HepG2 (cell line): ENCODE results near the gene ADSS1. TPM values are rescaled to one million over a fixed set of nuclear protein-coding genes. Genes with fewer than 3 reads are reported as not detected.

Experiments
- ARID2 ChIP-seq: sonication (generic); formaldehyde crosslinking; IDR thresholded peaks from 2 replicates; pipeline ENCODE4 v1.8.1; 2022; ENCODE audit warnings: mild to moderate bottlenecking, missing genetic modification reagents, borderline replicate concordance
- DPF2 ChIP-seq: sonication (generic); formaldehyde crosslinking; IDR thresholded peaks from 2 replicates; pipeline ENCODE4 v1.4.0; 2020; ENCODE audit warnings: mild to moderate bottlenecking, low read depth, missing genetic modification reagents, borderline replicate concordance
- FOXA1 ChIP-seq, 2 experiments: fragments of 450-650 bp in 1 of 2; sonication (generic) in 1 of 2; formaldehyde crosslinking in 1 of 2; IDR thresholded peaks; 2 replicates each; pipeline versions ENCODE4 v1.4.0 to v1.6.1; 2016 to 2020; ENCODE audit warnings: missing genetic modification reagents in 1 of 2
- JARID2 ChIP-seq: sonication (generic); formaldehyde crosslinking; IDR thresholded peaks from 2 replicates; pipeline ENCODE4 v1.8.1; 2023; ENCODE audit warnings: missing genetic modification reagents, inconsistent platforms; ENCODE audit not compliant: insufficient replicate concordance
- MEF2D ChIP-seq: sonication (generic); formaldehyde crosslinking; IDR thresholded peaks from 2 replicates; pipeline ENCODE4 v1.5.1; 2020; ENCODE audit warnings: mild to moderate bottlenecking, missing genetic modification reagents
- NBN ChIP-seq: fragments of 450-650 bp; conservative IDR thresholded peaks from 2 replicates; pipeline ENCODE4 v1.6.1; 2017
- PCBP2 ChIP-seq: fragments of 200-400 bp; formaldehyde crosslinking; optimal IDR thresholded peaks from 2 replicates; pipeline ENCODE3; 2018; ENCODE audit warnings: low read length, low read depth; ENCODE audit not compliant: poor library complexity, severe bottlenecking
- PHF20 ChIP-seq: sonication (generic); formaldehyde crosslinking; IDR thresholded peaks from 2 replicates; pipeline ENCODE4 v1.5.0; 2020; ENCODE audit warnings: mild to moderate bottlenecking, missing genetic modification reagents
- RBAK ChIP-seq: sonication (generic); formaldehyde crosslinking; IDR thresholded peaks from 2 replicates; pipeline ENCODE4 v1.5.1; 2020; ENCODE audit warnings: mild to moderate bottlenecking, missing genetic modification reagents
- REXO4 ChIP-seq: sonication (generic); formaldehyde crosslinking; IDR thresholded peaks from 2 replicates; pipeline ENCODE4 v1.8.0; 2022; ENCODE audit warnings: missing genetic modification reagents, mild to moderate bottlenecking, borderline replicate concordance
- RFXANK ChIP-seq: IDR thresholded peaks from 2 replicates; pipeline ENCODE4 v1.6.1; 2016
- SAFB2 ChIP-seq: sonication (generic); formaldehyde crosslinking; IDR thresholded peaks from 2 replicates; pipeline ENCODE4 v1.5.1; 2020; ENCODE audit warnings: missing genetic modification reagents, low read depth, mild to moderate bottlenecking, borderline replicate concordance
- SP5 ChIP-seq: IDR thresholded peaks from 2 replicates; pipeline ENCODE4 v1.6.1; 2016; ENCODE audit warnings: low read depth, borderline replicate concordance
- SRSF9 ChIP-seq: fragments of 200-400 bp; formaldehyde crosslinking; IDR thresholded peaks from 2 replicates; pipeline ENCODE4 v1.6.1; 2018; ENCODE audit warnings: borderline replicate concordance, mild to moderate bottlenecking, low read depth, low read length; ENCODE audit not compliant: insufficient read depth, poor library complexity, severe bottlenecking
- SYNCRIP ChIP-seq: fragments of 200-400 bp; formaldehyde crosslinking; IDR thresholded peaks from 2 replicates; pipeline ENCODE4 v1.6.1; 2018; ENCODE audit warnings: mild to moderate bottlenecking, low read depth, low read length; ENCODE audit not compliant: insufficient read depth
- TEAD3 ChIP-seq: optimal IDR thresholded peaks from 2 replicates; pipeline ENCODE3; 2016; ENCODE audit warnings: borderline replicate concordance
- U2AF1 ChIP-seq: fragments of 200-400 bp; formaldehyde crosslinking; optimal IDR thresholded peaks from 2 replicates; pipeline ENCODE3; 2017; ENCODE audit warnings: mild to moderate bottlenecking, low read depth, low read length
- ZNF160 ChIP-seq: sonication (generic); formaldehyde crosslinking; IDR thresholded peaks from 2 replicates; pipeline ENCODE4 v1.8.0; 2022; ENCODE audit warnings: mild to moderate bottlenecking, inconsistent platforms, missing genetic modification reagents
- ZNF274 ChIP-seq: sonication (generic); formaldehyde crosslinking; IDR thresholded peaks from 2 replicates; pipeline ENCODE4 v1.5.1; 2020; ENCODE audit warnings: mild to moderate bottlenecking, missing genetic modification reagents
- ZNF562 ChIP-seq: sonication (generic); formaldehyde crosslinking; IDR thresholded peaks from 2 replicates; pipeline ENCODE4 v1.8.0; 2022; ENCODE audit warnings: missing genetic modification reagents, borderline replicate concordance
- ZNF567 ChIP-seq: sonication (generic); formaldehyde crosslinking; IDR thresholded peaks from 2 replicates; pipeline ENCODE4 v1.8.1; 2023; ENCODE audit warnings: mild to moderate bottlenecking, missing genetic modification reagents, borderline replicate concordance
- ZNF879 ChIP-seq: sonication (generic); formaldehyde crosslinking; IDR thresholded peaks from 2 replicates; pipeline ENCODE4 v1.8.1; 2023; ENCODE audit warnings: missing genetic modification reagents
- ZNF883 ChIP-seq: sonication (generic); formaldehyde crosslinking; IDR thresholded peaks from 2 replicates; pipeline ENCODE4 v1.5.1; 2020; ENCODE audit warnings: mild to moderate bottlenecking, missing genetic modification reagents; ENCODE audit errors: not compliant biosample characterization
- polyA plus RNA-seq, 8 experiments: library from polyadenylated mRNA; depleted of rRNA in 3 of 8; stranded (reverse) in 7 of 8; unstranded in 1 of 8; fragments of >200 nt; fragmentation: Illumina TruSeq in 4 of 8; extraction: Trizol in 4 of 8; gene quantifications; 2 replicates each; pipeline versions ENCODE4 v1.2.1 to v1.2.3, GENCODE V29; 2011 to 2016; ENCODE audit warnings: low read depth in 4 of 8, missing spikeins in 1 of 8, mixed read lengths in 1 of 8; ENCODE audit not compliant: insufficient read depth in 1 of 8
- total RNA-seq, 5 experiments: library from RNA; depleted of rRNA; stranded (reverse); fragments of >200 nt; fragmentation: Illumina TruSeq; extraction: Trizol; gene quantifications; 2 replicates each; pipeline ENCODE4 v1.2.3, GENCODE V29; 2016; ENCODE audit warnings: low read depth in 1 of 5
- TF ChIP-seq, protein P1 (sequence below): sonication (generic); formaldehyde crosslinking; IDR thresholded peaks from 2 replicates; pipeline ENCODE4 v1.8.0; 2022; ENCODE audit warnings: mild to moderate bottlenecking, missing genetic modification reagents, moderate library complexity
- TF ChIP-seq, protein P2 (sequence below): sonication (generic); formaldehyde crosslinking; IDR thresholded peaks from 2 replicates; pipeline ENCODE4 v1.4.0; 2020; ENCODE audit warnings: missing genetic modification reagents, borderline replicate concordance
- TF ChIP-seq, protein P3 (sequence below): sonication (generic); formaldehyde crosslinking; IDR thresholded peaks from 2 replicates; pipeline ENCODE4 v1.8.0; 2022; ENCODE audit warnings: mild to moderate bottlenecking, missing genetic modification reagents, moderate library complexity

Gene ADSS1
- total and polyA plus RNA-seq, 2 of the 13 experiments (the other 11 are each of a cell fraction or from before 2014, with no cell fraction given): 1.0 to 36.7 TPM

DNA sequence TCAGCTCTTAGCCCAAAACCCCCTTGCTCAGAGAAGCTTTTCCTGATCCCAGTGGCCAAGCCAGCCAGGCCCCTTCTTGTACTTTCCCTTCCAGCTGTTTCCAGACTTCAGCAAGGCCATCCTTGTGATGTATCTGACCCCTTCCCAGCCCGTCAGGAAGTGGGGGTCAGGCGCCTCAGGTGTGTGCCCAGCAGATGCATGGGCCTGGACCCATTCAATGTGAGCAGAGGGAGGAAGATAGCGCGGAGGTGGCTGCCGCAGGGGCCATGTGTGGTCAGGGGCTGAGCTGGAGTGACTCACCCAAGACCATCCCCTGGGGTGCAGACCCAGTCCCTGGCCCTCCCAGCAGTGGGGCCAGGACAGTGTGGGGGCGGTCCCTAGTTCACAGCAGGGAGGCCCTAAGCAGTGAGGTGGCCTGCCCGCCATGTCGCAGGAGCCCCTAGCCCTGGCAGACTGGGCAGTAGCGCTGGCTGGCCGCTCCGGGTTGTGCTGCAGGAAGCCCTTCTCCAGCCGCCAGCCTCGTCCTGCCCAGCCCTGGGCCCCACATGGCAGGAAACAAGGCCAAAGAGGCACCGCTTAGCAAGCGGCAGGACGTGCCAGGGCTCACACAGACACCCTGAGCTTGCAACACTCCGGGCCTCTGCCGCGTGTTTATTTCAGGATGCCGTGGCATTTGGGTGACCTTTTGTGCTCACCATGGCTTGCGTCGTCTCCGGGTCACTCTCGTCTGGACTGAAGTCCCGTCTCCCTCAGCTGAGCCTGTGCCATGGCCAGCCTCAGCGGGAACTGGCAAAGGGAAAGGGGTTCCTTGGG, 12.0 kb downstream of the ADSS1 start (continued):
- TF ChIP-seq SRSF9 (no peak), ZNF883 (CRISPR knock-in tag) (peak; percentile 79), SAFB2 (CRISPR knock-in tag) (peak; percentile 59; the same call in 1 of the 2 replicates), JARID2 (no peak), U2AF1 (no peak), MEF2D (CRISPR knock-in tag) (peak; percentile 97), REXO4 (CRISPR knock-in tag) (no peak), ZNF879 (CRISPR knock-in tag) (peak; percentile 53; the same call in 1 of the 2 replicates), ZNF562 (CRISPR knock-in tag) (no peak), PHF20 (CRISPR knock-in tag) (0 out of 2 replicates have a peak, but pooled peaks have one; percentile 56), ARID2 (no peak), FOXA1 (IDR thresholded peaks at IDR 0.05) (no peak), FOXA1 (CRISPR knock-in tag; IDR thresholded peaks at IDR 0.05) (peak; percentile 37; the same call in 1 of the 2 replicates), NBN (no peak), SP5 (CRISPR knock-in tag) (peak; percentile 68), TEAD3 (peak; percentile 90), ZNF160 (no peak; the same call in 1 of the 2 replicates), ZNF567 (CRISPR knock-in tag) (peak; percentile 98), SYNCRIP (no peak), PCBP2 (no peak), DPF2 (peak; percentile 88), RFXANK (CRISPR knock-in tag) (0 out of 2 replicates have a peak, but pooled peaks have one; percentile 35), RBAK (CRISPR knock-in tag) (no peak), ZNF274 (CRISPR knock-in tag) (peak; percentile 94)
- TF ChIP-seq, protein P1, sequence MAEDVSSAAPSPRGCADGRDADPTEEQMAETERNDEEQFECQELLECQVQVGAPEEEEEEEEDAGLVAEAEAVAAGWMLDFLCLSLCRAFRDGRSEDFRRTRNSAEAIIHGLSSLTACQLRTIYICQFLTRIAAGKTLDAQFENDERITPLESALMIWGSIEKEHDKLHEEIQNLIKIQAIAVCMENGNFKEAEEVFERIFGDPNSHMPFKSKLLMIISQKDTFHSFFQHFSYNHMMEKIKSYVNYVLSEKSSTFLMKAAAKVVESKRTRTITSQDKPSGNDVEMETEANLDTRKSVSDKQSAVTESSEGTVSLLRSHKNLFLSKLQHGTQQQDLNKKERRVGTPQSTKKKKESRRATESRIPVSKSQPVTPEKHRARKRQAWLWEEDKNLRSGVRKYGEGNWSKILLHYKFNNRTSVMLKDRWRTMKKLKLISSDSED (CRISPR knock-in tag): peak; percentile 89; the same call in 1 of the 2 replicates
- TF ChIP-seq, protein P2, sequence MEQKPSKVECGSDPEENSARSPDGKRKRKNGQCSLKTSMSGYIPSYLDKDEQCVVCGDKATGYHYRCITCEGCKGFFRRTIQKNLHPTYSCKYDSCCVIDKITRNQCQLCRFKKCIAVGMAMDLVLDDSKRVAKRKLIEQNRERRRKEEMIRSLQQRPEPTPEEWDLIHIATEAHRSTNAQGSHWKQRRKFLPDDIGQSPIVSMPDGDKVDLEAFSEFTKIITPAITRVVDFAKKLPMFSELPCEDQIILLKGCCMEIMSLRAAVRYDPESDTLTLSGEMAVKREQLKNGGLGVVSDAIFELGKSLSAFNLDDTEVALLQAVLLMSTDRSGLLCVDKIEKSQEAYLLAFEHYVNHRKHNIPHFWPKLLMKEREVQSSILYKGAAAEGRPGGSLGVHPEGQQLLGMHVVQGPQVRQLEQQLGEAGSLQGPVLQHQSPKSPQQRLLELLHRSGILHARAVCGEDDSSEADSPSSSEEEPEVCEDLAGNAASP (CRISPR knock-in tag): peak; percentile 71
- TF ChIP-seq, protein P3, sequence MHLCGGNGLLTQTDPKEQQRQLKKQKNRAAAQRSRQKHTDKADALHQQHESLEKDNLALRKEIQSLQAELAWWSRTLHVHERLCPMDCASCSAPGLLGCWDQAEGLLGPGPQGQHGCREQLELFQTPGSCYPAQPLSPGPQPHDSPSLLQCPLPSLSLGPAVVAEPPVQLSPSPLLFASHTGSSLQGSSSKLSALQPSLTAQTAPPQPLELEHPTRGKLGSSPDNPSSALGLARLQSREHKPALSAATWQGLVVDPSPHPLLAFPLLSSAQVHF: no peak; the same call in 1 of the 2 replicates
